Upper lobe of left lung (tissue), 6 donors: Measurements from ENCODE around the gene DEFB108B. TPM values are rescaled to one million over a fixed set of nuclear protein-coding genes. Genes with fewer than 3 reads are reported as not detected.
A peak's percentile ranks its signal among the peaks of the same experiment; 100 is the strongest.
"Not testable (repeated sequence)": the region's sequence is repeated elsewhere in the genome, so short reads cannot be mapped to it uniquely, and the experiment has no call there.

Experiments
- ATAC-seq, 2 donors: fragments of 200-7000 bp; cut with Tn5 transposase; one replicate each; pipeline ENCODE4 v1.9.1; 2022; ENCODE audit warnings: mild to moderate bottlenecking in 2 of 2, moderate library complexity in 2 of 2; ENCODE audit not compliant: low FRiP score in 2 of 2
- DNase-seq, 2 donors: peaks; one replicate each; pipeline ENCODE4 v3.0.0-alpha.2; 2019 to 2020
- H3K27ac ChIP-seq, 4 donors: fragments of 200-600 bp; sonication (generic); one replicate each; pipeline ENCODE4 v1.5.1; 2016 to 2019
- H3K27me3 ChIP-seq, 4 donors: fragments of 200-600 bp; sonication (generic); one replicate each; pipeline ENCODE4 v1.5.1; 2017 to 2019
- H3K36me3 ChIP-seq, 4 donors: fragments of 200-600 bp; sonication (generic); one replicate each; pipeline ENCODE4 v1.5.1; 2016 to 2019
- H3K4me1 ChIP-seq, 4 donors: fragments of 200-600 bp; sonication (generic); one replicate each; pipeline ENCODE4 v1.5.1; 2018 to 2019
- H3K4me3 ChIP-seq, 4 donors: fragments of 200-600 bp; sonication (generic); one replicate each; pipeline ENCODE4 v1.5.1; 2017 to 2019; ENCODE audit warnings: mild to moderate bottlenecking in 2 of 4, moderate library complexity in 1 of 4
- H3K9me3 ChIP-seq, 4 donors: fragments of 200-600 bp; sonication (generic); one replicate each; pipeline ENCODE4 v1.5.1; 2018 to 2019
- WGBS, 2 donors: methylation state at CpG; one replicate each; pipeline ENCODE4 v1.1.5; 2017 to 2018; 5-methylcytosine and 5-hydroxymethylcytosine counted together
- small RNA-seq, 4 donors: library from RNA; depleted of rRNA; stranded (forward); fragments of <200 nt; gene quantifications; one replicate each; pipeline ENCODE3, GENCODE V24; 2016
- total RNA-seq, 6 donors: library from RNA; depleted of rRNA in 4 of 6; stranded (reverse); fragments of >200 nt in 4 of 6; gene quantifications; one replicate each; pipeline versions ENCODE4 v1.1.0 to v1.2.1, GENCODE V29; 2016 to 2021
- TF ChIP-seq, protein P1 (sequence below), 6 experiments: fragments of 450-650 bp in 4 of 6; fragments of 200-600 bp in 2 of 6; sonication (generic) in 2 of 6; IDR thresholded peaks; one replicate each; pipeline ENCODE4 v1.5.1; 2016 to 2019; ENCODE audit warnings: antibody characterized with exemption in 6 of 6
- donor health status: DM: no; HTN: no; CAD: no; lungs with moderate emphysema.
- donor health status: DM: no; HTN: yes; CAD: no; lungs with severe emphysema.

DEFB108B gene
- total RNA-seq, 6 donors from 2014 or later = not detected

DNA sequence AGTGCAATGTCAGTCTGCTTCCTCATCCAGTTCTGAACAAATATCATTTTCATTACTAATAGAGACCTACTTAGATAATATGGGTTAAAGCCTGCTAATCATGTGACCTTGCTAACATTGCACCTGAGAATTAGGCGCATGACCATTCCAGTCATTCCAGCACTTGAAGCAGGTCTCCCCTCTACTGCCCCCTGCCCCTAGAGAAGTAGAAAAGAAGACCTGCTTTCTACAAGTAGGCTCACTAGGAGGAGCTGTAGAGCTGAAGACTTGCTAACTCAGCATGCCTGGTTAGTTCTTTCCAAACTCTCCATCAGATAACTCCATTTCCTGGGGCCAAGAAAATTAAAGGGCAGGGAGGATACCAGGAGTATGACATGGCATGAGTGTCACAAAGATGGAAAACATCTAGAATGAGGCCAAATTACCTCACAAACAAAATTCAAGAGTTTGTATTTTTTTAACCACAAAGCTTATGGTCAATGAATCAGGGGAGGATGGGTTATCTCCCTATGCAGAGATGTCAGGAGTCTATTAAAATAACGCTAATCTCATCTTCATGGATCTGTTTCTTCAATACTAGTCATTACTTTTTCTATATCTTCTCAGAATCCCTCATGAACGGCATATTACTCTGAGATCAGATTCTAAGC, 31.1 kb downstream of the DEFB108B start:
- not testable (repeated sequence) for H3K4me3 ChIP-seq, H3K9me3 ChIP-seq, H3K27me3 ChIP-seq, H3K27ac ChIP-seq, H3K36me3 ChIP-seq, H3K4me1 ChIP-seq, DNase-seq
- peak; percentile 53 to 73 for ATAC-seq
- TF ChIP-seq, protein P1, sequence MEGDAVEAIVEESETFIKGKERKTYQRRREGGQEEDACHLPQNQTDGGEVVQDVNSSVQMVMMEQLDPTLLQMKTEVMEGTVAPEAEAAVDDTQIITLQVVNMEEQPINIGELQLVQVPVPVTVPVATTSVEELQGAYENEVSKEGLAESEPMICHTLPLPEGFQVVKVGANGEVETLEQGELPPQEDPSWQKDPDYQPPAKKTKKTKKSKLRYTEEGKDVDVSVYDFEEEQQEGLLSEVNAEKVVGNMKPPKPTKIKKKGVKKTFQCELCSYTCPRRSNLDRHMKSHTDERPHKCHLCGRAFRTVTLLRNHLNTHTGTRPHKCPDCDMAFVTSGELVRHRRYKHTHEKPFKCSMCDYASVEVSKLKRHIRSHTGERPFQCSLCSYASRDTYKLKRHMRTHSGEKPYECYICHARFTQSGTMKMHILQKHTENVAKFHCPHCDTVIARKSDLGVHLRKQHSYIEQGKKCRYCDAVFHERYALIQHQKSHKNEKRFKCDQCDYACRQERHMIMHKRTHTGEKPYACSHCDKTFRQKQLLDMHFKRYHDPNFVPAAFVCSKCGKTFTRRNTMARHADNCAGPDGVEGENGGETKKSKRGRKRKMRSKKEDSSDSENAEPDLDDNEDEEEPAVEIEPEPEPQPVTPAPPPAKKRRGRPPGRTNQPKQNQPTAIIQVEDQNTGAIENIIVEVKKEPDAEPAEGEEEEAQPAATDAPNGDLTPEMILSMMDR (IDR thresholded peaks at IDR 0.05) = peak in 4 of 6 experiments; percentile 16 to 52 (median 44)
- WGBS, 2 donors = 55 to 65% methylated on average over 3 of the region's 3 CpGs

DNA sequence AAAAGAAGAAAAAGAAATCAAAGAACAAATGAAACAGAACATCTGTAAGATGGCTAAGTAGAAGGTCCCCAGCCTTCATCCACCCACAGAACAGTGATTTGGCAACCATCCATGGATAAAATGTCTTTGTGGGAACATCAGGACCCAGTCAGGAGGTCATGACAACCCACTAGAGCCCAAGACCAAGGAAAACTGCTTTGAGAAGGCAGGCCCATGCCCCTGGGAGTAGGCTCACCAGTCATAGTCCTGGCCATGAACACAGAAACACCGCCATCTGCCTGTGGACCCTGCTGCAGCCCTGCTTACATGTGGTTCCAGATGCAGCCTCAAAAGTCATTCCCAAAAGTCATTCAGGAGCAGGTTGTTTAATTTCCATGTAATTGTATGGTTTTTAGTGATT, 34.2 kb downstream of the DEFB108B start:
- H3K27me3 ChIP-seq, H3K4me3 ChIP-seq, H3K27ac ChIP-seq, H3K36me3 ChIP-seq, DNase-seq, H3K4me1 ChIP-seq, H3K9me3 ChIP-seq, ATAC-seq: not testable (repeated sequence)
- 100% methylated on average over 1 of the region's 1 CpG for WGBS, 2 donors

DNA sequence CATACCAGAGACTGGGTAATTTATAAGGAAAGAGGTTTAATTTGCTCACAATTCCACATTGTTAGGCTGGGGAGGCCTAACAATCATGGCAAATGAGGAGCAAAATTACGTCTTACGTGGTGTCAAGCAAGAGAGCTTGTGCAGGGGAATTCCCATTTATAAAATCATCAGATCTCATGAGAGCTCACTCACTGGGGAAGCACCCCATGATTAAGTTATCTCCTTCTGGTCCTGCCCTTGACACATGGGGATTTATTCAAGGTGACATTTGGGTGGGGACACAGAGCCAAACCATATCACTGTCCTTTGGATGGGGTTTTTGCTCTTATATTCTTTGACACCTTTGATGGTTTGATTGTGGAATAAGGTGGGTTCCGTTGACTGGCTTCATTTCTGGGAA, 36.9 kb downstream of the DEFB108B start:
- H3K27me3 ChIP-seq, ATAC-seq, H3K9me3 ChIP-seq, DNase-seq, H3K36me3 ChIP-seq, H3K27ac ChIP-seq, H3K4me1 ChIP-seq, H3K4me3 ChIP-seq: not testable (repeated sequence)
- WGBS, 2 donors = 90 to 100% methylated on average over 3 of the region's 3 CpGs

DNA sequence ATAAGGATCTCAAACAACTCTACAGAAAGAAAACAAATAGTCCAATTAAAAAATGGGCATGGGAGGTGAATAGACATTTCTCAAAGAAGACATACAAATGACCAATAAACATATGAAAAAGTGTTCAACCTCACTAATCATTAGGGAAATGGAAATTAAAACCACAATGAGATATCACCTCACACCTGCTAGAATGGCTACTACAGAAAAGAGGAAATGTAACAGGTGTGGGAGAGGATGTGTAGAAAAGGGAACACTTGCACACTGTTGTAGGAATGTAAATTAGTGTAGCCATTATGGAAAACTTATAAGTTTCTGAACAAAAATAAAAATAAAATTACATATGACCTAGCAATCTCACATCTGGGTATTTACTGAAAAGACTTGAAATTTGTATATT, 37.7 kb downstream of the DEFB108B start:
- not testable (repeated sequence) for H3K27me3 ChIP-seq, H3K9me3 ChIP-seq, H3K27ac ChIP-seq, H3K4me3 ChIP-seq, H3K4me1 ChIP-seq, H3K36me3 ChIP-seq, ATAC-seq, DNase-seq

DNA sequence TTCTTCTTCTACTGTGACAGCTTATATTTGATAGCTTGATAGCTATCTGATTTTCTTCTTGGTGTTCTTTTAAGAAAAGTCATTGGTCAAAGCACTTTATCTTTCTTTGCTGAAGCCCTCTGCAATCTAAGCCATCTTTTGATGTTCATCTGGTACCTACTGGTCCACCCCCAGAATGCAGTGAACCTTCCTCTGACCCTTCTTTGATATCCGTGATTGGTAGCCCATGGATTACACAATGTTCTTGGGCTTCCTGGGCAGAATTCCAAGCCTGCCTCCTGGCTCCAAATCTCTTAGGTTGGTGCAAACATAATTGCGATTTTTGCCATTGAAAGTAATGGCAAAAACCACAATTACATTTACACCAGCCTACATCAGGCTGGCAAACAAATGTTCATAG, 43.3 kb downstream of the DEFB108B start:
- H3K9me3 ChIP-seq, ATAC-seq, H3K27ac ChIP-seq, H3K4me3 ChIP-seq, H3K4me1 ChIP-seq, H3K36me3 ChIP-seq, H3K27me3 ChIP-seq, DNase-seq: not testable (repeated sequence)
- WGBS, 2 donors = 45 to 54% methylated on average over 2 of the region's 2 CpGs

DNA sequence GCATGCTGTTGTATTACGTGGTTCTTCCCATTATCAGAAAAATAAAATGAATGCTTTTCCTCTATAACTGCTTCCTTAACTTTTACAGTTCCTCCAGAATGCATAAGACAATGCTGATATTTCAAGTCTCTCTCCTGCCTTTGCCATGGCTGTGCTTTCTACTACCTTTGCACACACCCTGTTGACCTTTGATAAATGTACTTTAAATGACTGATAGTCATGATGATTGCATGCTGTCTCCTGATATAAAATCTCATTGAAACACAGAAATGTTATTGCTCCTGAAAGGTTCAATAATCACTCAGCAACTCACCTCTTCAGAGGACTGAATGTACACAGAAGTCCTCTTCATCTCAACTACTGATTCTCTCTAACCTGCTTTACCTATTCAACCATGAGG, 45.1 kb downstream of the DEFB108B start, which contains the start of gene DEFB131B:
Gene DEFB131B (plus strand): TSS at position 395 of the 400 bp plus-strand sequence. CDS start 0 bp downstream, at position 395.
- not testable (repeated sequence) for H3K4me3 ChIP-seq, H3K27ac ChIP-seq, ATAC-seq, H3K4me1 ChIP-seq, DNase-seq, H3K9me3 ChIP-seq, H3K27me3 ChIP-seq, H3K36me3 ChIP-seq
- WGBS, 2 donors = 95 to 97% methylated on average over 1 of the region's 1 CpG

DNA sequence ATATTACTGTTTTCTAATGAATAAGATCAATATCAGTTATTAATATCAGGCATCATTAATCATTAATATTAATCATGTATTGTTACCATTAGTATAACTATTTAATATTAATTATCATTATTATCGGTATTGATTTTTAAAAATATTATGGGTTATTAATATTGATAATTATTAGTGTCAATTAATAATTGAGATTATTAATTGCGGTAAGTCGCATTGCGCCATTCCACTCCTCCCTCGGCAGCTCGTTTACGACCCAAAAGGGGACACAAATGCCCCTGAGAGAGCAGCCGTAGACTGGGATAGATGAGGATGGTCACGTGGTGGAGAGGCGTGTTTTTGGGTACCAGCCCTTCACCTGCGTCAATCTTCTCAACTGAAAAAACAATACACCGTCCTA, 52.8 kb downstream of the DEFB108B start:
- H3K9me3 ChIP-seq, H3K36me3 ChIP-seq, ATAC-seq, H3K4me3 ChIP-seq, H3K4me1 ChIP-seq, DNase-seq, H3K27ac ChIP-seq, H3K27me3 ChIP-seq: not testable (repeated sequence)
- 95 to 97% methylated on average over 12 of the region's 12 CpGs for WGBS, 2 donors

Small RNA genes within 50 kb of the gene (small RNA-seq; reads per million reads assigned to genes)
- 0 reads per million in 4 donors for gene RNA5SP342

Other genes with a start within 250 kb of the DEFB108B start
- not detected for gene DEFB131B, start 45.3 kb downstream of the DEFB108B start, total RNA-seq
- 10 to 100 TPM in 1 of 6 donors, 1 to 10 TPM in 5; 5.6 to 14.7 (median 7.0) TPM for gene XNDC1N, start 95.4 kb downstream of the DEFB108B start, total RNA-seq
- 100 to 1,000 TPM in 1 of 6 donors, 10 to 100 TPM in 5; 16.0 to 112 (median 28.3) TPM for gene RNF121, start 95.8 kb downstream of the DEFB108B start, total RNA-seq
- gene IL18BP, start 165.7 kb downstream of the DEFB108B start, total RNA-seq = 10 to 100 TPM in 4 of 6 donors, 1 to 10 TPM in 2; 4.6 to 45.1 (median 16.9) TPM
- gene NUMA1, start 247.3 kb downstream of the DEFB108B start, total RNA-seq = 100 to 1,000 TPM; 185 to 666 (median 241) TPM
- gene LRRC51, start 247.7 kb downstream of the DEFB108B start, total RNA-seq = 10 to 100 TPM in 3 of 6 donors, 1 to 10 TPM in 3; 5.3 to 19.2 (median 10.3) TPM